CD4-positive, alpha-beta T cell treated with Interleukin-15 for 4 hours (primary cell): ENCODE measurements around the gene MAP3K20.
"Not testable (repeated sequence)": the region's sequence is repeated elsewhere in the genome, so short reads cannot be mapped to it uniquely, and the experiment has no call there.

ENCODE experiments used
- DNase-seq: peaks from one replicate; pipeline ENCODE4 v3.0.0-alpha.2; 2020; ENCODE audit warnings: low spot score

MAP3K20 gene

DNA sequence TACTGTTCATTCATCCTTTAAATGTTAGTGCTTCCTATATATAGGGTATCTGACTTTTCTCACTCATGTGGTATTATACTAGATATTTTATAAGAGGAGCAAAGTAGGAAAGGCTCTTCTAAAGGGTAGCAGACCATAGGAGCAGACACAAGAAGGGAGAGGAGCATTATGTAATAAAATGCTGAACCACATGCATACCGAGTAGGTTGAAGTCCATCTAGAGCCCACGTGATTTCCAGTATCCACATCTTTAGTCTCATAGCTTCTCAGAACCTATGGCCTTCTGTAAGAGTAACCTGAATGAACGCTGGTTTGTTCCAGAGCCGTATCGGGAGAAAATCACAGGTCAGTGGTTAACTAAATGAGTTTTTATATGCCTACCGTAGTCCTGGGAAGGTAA lies 85.9 kb downstream of the MAP3K20 start:
- DNase-seq: no peak

DNA sequence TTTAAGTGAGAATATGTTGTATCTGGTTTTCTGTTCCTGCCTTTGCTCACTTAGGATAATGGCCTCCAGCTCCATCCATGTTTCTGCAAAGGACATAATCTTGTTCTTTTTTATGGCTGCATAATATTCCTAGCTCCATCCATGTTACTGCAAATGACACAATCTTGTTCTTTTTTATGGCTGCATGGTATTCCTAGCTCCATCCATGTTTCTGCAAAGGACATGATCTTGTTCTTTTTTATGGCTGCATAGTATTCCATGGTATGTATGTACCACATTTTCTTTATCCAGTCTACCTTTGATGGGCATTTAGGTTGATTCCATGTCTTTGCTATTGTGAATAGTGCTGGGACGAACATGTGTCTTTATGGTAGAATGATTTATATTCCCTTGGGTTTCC lies 87.7 kb downstream of the MAP3K20 start:
- not testable (repeated sequence) for DNase-seq

DNA sequence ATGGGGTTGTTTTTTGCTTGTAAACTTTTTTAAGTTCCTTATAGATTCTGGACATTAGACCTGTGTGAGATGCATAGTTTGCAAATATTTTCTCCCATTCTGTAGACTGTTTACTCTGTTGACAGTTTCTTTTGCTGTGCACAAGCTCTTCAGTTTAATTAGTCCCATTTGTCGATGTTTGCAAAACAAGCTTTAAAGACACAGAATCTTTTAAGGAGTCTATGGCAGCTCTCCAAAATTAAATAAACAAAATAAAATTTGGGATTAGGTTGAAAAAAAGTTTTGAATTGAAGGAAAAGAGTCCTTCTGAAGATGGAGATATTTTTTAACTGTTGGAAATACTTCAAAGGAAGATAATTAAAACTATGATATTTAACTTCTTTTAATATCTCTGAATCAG lies 88.8 kb downstream of the MAP3K20 start:
- no peak for DNase-seq

DNA sequence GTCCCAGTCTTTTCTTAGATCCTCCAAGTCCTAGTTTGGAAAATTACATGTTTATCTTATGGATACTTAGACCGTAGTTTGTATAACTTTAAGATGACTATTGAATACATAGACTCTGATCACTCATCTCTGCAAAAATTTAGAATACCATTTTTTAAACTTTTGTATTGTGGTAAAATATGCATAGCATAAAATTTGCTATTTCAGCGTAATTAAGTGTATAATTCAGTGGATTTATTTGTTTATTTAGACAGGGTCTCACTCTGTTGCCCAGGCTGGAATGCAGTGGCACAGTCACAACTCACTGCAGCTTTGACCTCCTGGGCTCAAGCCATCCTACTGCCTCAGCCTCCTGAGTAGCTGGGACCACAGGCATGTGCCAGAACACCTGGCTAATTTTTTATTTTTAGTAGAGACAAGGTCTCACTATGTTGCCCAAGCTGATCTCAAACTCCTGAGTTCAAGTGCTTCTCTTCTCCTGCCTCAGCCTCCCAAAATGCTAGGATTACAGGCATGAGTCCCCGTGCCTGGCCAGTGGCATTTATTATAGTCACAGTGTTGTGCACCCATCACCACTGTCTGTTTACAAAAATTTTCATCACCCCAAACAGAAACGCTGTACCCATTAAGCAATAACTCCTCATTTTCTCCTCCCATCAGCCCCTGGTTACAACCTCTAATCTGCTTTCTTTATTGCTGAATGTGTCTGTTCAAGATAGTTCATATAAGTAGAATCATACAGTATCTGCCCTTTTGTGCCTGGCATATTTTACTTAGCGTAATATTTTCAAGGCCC lies 90.0 kb downstream of the MAP3K20 start:
- DNase-seq: no peak

DNA sequence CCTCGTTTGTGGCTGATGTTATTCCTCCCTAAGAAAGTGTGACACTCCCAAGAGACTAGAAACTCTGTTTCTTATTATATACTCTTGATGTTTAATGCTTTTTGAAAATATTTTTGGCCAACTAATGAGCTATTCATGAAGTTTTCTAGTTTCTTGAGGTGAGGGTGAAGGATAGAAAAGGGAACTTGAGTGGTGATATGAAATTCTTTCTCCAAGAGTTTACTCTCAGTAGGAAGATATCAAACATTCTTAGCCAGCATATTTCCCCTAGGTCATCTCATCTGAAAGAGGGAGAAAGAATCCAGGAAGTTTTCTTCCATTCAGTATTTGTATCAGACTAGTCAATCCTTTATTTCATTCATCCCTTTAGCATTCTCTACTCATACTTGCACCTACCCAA lies 95.7 kb downstream of the MAP3K20 start:
- no peak for DNase-seq

DNA sequence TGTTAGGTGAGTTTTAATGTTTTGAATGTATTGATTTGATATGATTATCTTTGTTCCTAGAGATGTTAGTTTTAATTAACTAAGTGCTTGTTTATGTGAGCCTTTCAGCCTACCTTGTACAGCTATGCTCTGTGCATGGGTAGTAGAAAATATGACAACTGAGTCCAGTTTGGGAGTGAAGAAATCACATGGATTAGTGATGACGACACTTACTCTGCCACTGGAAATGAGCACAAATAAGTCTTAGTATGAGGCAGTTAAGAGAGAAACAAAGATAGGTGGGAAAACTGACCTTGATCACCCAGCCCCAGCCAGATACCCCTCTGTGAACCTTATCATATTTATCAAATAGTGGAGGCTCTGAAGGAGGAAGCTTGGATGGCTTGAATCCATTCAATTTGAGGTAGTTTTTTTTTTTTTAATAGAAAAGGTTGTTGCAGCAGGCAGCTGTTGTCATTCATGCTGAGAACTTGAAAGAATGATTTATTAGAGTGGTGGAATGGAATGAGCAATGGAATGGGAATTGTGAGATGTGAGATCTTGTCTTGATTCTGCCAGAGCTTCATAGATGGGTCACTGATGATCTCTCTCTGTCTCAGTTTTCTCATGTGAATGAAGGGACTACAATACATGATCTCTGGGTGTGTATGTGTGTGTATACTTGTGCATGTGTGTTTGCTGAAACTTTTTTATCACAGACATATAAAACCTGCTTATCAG lies 96.4 kb downstream of the MAP3K20 start:
- no peak for DNase-seq

DNA sequence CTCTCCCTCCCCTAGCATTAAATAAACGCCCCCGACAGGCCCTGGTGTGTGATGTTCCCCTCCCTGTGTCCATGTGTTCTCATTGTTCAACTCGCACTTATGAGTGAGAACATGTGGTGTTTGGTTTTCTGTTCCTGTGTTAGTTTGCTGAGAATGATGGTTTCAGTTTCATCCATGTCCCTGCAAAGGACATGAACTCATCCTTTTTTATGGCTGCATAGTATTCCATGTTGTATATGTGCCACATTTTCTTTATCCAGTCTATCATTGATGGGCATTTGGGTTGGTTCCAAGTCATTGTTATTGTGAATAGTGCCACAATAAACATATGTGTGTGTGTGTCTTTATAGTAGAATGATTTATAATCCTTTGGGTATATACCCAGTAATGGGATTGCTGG lies 98.7 kb downstream of the MAP3K20 start:
- not testable (repeated sequence) for DNase-seq

DNA sequence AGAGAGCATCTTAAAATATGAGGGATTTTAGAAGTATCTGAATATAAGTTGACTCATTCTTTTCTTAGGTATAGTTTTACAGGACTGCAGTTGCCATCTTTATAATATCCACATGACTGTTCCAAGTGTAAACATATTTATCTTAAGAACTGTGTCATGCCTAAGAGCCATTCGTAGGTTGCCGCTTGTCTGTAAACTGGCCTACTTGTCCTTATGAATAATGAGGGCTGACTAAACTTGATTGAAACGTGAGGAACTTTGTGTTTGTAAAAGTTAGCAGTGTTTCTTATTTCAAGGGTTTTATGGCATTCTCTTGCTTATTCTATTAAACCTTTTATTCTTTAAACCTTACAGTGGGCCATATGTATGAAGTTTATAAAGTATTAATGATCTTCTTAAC lies 99.6 kb downstream of the MAP3K20 start:
- DNase-seq: no peak

DNA sequence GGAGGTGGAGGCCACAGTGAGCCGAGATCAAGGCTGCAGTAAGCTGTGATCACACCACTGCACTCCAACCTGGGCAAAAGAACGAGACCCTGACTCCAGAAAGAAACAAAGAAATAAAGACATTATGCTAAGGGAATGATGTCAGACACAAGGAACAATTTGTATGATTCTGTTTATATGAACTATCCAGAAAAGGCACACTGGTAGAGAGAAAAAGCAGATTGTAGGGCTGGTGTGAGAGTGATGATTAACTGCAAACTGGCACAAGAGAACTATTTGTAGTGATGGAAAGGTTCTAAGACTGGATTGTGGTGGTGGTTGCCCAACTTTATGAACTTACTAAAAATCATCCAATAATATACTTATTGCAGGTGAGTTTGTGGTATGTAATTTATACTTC lies 106.3 kb downstream of the MAP3K20 start:
- DNase-seq: no peak

DNA sequence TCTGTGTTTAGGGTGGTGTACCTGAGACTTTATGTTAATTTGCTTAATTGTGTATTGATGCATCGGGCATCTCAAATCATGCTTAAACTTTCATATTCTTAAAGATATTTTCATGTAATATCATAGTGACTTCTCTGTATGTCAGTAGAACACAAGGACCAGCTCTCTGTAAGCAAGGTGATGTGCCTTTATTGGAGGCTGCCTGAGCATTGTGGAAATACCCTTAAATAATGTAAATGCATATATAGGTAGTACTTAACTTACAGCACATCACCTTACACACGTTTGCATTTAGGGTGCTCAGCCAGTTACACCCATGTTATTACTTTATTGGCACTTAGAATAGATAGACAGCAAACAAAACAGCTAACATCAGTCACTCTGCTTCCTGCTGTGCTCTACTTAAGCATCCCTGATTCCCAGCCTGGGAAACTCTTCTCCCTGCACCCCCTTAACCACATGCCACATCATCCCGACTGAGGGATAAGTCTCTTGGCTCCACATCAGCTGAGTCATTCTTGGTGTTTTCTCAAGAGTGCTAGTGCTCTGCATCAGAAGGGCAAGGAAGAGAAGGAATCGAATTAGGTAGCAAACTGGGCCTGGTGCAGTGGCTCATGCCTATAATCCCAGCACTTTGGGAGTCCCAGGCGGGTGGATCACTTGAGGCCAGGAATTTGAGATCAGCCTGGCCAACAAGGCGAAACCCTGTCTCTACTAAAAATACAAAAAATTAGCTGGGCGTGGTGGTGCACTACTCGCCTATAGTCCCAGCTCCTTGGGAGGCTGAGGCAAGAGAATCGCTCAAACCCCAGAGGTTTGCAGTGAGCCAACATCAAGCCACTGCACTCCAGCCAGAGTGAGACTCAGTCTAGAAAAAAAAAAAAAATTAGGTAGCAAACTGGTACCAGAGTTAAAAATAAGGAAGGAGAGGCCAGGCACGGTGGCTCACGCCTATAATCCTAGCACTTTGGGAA lies 108.7 kb downstream of the MAP3K20 start:
- no peak for DNase-seq

DNA sequence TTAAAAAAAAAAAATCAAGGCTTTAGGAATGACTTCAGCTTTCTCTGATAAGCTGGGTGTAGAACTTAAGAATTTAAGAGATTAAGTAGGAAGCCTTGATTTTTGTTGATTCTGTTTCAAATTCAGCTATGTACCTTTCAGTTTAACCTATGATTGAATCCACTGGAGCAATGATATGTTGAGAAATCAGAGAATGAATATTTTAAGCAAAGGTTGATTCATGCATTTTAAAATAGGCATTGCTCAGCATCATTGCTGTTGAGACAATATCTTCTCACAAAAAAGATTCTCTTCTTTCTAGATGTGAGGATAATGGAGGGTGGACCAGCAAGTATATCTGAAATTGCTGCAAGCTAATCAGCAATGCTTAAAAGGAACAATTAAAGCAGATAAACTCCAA lies 109.8 kb downstream of the MAP3K20 start:
- no peak for DNase-seq

DNA sequence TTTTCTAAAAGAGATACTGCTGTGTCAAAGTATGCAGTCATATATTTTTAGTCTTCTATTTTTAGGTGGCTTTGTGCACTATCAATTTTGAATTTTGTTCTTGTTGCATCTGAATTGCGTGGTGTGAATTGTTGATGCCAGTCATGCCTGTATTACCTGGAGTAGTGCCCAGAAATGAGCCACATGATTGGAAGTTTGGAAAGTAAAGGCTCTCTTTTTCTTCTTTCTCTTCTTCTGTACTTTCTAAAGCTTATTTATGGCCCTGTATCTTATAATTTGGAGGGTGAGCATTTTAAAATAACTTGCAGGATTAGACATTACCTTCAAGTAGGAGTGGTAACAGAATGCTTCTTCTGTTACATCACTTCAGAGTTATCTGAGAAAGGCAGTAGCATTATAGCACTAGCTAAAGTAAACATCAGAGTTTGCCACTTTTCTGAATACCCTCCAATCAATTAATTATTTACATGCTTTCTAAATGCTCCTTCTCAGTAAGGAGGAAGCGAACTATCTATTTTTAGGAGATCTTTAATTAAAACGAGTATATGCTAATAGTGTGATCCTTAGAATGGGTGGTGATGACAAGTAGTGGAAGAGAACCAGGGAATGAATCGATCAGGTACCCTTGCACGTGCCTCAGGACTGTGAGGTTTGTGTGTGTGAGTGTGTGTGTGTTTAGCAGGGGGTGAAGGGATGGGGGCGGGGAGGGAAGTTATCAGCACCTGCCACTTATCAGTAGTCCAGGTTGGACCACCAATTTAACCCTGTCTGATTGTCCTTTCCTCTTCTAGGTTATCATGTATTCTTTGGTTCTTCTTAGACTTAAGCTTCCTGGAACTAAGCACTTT lies 112.5 kb downstream of the MAP3K20 start:
- no peak for DNase-seq

DNA sequence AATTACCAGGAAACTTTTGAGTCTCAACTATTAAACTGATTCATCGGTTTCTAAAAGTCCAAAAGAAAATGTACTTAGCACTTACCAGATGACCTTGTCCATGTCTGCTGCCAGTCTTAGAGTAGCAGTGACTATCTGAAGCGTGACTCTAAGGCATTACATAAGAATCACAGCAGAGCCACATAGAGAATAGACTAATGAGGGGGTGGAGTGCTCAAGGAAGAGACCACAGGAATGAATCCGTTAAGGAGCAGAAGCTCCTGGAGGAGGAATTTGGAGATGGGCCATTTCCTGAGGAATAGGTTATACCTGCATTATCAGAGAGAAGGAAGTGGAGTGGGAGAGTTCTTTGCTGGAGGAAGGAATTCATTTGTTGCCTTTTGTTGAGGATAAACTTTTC lies 116.0 kb downstream of the MAP3K20 start:
- no peak for DNase-seq

DNA sequence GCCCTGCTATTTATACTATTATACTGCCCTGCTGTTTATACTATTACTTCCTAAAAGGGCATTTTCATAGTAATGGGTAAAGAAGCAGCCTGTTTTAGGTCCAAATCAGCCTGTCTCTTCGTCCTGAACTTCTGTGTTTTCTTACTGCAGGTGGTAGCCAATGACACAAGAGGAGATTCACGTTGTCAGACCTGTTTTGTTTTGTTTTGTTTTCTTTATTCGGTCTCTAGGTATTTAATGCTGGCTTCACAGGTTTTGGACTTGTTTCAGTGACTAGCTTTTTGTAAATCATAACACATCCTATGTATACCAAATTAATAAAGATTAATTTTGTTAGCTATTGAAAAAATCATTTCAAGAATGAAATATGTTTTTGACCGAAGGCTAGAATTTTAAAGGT lies 116.4 kb downstream of the MAP3K20 start:
- no peak for DNase-seq

DNA sequence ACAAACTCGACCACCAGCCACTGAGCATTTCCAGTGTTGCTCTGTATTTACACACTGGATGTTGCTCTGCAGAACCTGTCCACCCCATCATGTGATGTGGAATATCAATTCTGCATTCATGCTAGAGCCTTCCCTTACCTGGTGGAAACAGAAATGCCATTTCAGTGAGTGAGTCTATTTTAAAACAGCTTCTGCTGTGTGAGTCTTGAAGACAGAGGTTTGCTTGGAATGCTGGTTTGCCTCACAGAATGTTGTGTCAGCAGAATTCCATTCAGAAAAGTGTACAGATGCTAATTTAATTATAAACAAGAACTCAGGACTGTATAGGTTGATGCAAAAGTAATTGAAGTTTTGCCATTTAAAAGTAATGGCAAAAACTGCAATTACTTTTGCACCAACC lies 118.3 kb downstream of the MAP3K20 start:
- DNase-seq: no peak

DNA sequence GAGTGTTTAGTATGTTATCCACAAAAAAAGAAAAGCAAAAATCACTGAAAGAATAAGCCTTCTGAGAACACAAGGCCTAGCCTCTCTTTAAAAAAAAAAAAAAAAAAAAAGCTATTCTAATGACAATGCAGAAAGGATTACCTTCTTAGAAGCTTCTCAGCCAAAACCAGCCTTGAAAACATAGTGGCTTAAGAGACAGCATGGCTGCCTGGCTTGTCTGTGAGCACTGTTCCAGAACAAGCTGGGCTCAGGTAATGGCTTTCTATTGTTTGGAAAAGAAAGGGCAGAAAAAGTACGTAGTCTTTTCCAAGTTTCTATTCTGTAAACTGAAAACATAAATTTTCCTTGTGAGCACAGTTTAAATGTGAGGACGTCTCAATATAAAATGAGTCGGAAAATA lies 119.5 kb downstream of the MAP3K20 start:
- no peak for DNase-seq

DNA sequence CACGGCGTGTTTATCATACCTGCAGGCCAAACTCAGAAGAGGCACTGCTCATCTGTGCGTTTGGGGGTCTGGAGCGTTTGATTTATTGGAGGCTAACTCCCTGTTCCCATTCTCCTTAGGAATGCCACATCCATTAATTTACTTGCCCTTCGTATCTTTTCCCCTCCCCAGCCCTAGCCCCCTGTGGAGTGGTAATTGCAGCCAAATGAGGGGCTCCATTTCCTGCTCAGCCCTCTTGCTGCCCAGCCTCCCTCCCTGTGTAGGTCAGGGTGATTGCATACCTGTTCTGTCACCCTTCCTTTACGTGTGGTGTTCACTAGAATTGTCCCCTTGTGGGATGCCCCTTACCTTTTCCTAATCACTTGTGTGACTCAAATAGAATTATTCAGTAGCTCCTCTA lies 120.4 kb downstream of the MAP3K20 start:
- DNase-seq: no peak

DNA sequence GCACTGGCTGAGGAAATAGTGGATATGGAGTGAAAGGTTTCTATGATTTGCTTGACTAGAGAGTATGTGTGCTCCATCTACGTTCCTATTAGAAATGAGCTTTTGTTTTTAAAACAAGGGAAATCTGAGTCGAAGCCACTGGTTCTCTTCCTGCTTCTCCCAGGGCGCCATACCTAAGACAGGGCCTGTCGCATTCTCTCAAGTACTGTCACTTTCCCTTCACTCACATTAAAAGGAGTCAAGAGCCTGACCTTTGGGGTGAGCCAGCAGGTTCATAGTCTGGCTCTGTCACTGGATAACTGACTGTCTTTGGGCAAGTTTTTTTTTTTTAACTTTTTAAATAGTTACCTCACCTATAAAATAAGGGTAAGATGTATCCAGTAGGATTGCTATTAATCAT lies 121.0 kb downstream of the MAP3K20 start:
- DNase-seq: no peak

DNA sequence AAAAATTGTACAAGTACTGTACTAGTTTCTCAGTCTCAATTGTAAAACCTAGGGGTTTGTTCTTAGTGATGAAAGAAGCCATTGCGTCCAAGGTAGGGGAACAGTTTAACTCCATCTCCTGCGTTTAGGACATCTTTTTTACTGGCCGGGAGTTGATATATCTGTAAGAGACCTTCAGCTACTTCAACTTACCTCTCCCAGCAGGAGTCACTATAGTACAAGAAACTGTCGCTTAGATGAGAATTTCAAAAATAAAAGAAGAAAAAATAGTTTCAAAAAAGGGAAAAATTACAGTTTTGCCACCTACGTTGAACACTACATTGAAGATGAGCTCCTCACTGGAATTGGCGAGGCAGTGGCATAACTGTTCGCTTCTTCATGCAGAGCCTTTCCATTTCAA lies 122.7 kb downstream of the MAP3K20 start:
- DNase-seq: no peak

DNA sequence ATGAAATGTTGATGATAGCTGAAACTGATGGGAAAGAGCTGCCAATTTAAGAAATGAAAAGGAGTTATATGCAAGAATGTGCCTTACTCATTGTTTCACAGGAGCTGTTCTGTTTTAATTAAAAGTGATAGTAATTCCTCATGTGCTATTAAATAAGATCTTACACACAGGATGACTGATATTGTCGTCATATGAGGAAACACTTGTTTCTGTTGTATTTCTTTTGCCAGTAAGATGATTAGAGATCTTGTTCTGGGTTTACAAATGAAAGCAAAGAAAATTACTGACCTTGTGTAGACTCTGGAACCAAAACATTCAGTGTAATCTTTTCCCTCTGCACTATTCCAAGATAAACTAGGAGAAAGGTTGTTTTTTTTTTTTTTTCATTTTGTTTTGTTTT lies 123.6 kb downstream of the MAP3K20 start:
- no peak for DNase-seq

DNA sequence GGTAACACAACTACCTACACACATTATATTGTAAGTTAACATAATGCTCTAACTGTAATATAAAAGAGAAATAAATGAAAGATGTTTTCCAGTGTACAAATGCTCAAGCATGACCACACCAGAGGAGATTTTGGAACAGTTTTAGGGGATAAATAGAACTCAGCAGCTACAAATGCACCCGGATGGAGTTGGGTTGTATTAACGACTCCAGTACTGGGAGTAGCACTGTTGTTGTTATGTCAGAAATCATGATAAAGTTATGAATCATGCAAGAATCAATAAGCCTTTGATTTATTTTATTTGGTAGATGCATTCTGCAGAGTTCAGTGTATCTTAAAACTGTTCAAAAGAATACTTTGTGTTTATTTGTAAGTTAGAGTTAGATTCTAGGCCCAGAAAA lies 126.9 kb downstream of the MAP3K20 start:
- no peak for DNase-seq

DNA sequence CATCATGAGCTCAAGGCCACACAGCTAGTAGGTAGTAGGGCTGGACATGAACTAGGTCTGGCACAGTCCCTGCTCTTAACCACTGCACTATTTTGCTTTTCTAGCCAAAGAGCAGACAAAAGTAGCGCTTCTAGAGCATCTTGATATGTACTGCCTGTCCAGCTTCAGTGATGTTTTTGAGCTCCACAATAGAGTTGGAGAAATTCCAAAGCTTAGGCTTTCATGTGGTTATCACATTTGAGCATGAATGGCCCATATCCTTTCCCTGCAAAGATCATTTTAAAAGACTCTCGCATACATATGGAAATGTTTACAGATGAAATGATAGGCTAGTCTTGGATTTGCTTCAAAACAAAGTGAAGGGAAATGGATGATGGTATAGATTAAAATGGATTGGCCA lies 128.7 kb downstream of the MAP3K20 start:
- DNase-seq: no peak
